Measurements from ENCODE around the gene PCK1. TPM values are rescaled to one million over a fixed set of nuclear protein-coding genes. Genes with fewer than 3 reads are reported as not detected.

PCK1 gene
- total and polyA plus RNA-seq, 2 of the 8 experiments (the other 6 are each of a cell fraction or from before 2014, with no cell fraction given): not detected

DNA sequence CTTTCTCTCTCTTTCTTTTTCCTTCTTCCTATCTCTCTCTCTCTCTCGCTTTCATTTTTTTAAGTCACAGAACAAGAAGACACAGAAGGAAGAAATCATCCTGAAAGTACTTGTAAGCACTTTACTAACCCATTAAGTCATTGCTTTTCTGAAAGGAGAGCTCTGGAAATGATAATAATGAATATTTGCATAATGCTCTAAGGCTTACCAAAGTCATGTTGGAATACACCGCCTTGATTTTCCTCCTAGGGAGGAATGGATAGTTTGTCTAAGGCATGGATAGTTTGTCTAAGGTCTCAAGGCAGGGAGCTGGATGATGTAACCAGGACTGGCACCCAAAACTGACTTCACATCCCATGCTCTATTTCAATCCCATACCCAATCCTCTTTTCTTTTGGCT, 23.1 kb upstream of the PCK1 start:
- Histone ChIP-seq H3K23me2 (ENCODE audit: low read depth, low read length) (peaks cover 2% of the 10 kb centered on the region; the same call in 1 of the 2 replicates), H3K9me3 (ENCODE audit: insufficient read depth in 2 of 2, low read depth in 1 of 2, low read length in 1 of 2) (peaks cover 4 to 10% of the 10 kb centered on the region in 2 experiments; a peak in 1 of 4 replicates), H2BK20ac (ENCODE audit: low read length) (no peak overlapping the region), H3K36me3 (ENCODE audit: control insufficient read depth in 2 of 4, insufficient read depth in 4 of 4, low read length in 3 of 4) (no peaks in the 10 kb centered on the region; a peak in 1 of 8 replicates), H3K18ac (ENCODE audit: extremely low read depth, low read length) (no peak overlapping the region), H4K20me1 (replicated peaks in 1 of 2; ENCODE audit: control insufficient read depth in 1 of 2, insufficient read depth in 2 of 2, low read length in 2 of 2) (no peaks in the 10 kb centered on the region), H2BK120ac (replicated peaks; ENCODE audit: low read depth, low read length) (no peak overlapping the region), H3K27me3 (replicated peaks in 1 of 4; ENCODE audit: control insufficient read depth in 3 of 4, extremely low read depth in 1 of 4, insufficient read depth in 3 of 4, low read length in 3 of 4) (no peaks in the 10 kb centered on the region), H2AK5ac (ENCODE audit: low read depth, low read length) (no peak overlapping the region), H3K79me1 (ENCODE audit: low read depth, low read length) (no peaks in the 10 kb centered on the region), H3K14ac (ENCODE audit: insufficient read length) (no peak overlapping the region), H3K4me3 (ENCODE audit: extremely low read depth in 1 of 4, insufficient read depth in 2 of 4, low read depth in 3 of 4, low read length in 4 of 4) (no peak overlapping the region), H2AFZ (ENCODE audit: low read length) (no peak overlapping the region), H3K9ac (replicated peaks in 1 of 4; ENCODE audit: extremely low read depth in 1 of 4, low read depth in 3 of 4, low read length in 3 of 4) (no peak overlapping the region), H3K79me2 (ENCODE audit: control insufficient read depth in 1 of 2, insufficient read depth in 2 of 2, low read length in 2 of 2) (no peaks in the 10 kb centered on the region), H3K56ac (replicated peaks; ENCODE audit: insufficient read length, low read depth, low read length) (no peak overlapping the region), H4K91ac (replicated peaks; ENCODE audit: insufficient read length, low read length) (no peak overlapping the region), H3K27ac (ENCODE audit: low read depth, low read length) (no peak overlapping the region), H3K4me2 (ENCODE audit: insufficient read depth in 1 of 2, low read depth in 2 of 2, low read length in 2 of 2) (no peak overlapping the region), H2BK12ac (ENCODE audit: low read depth, low read length) (no peak overlapping the region), H4K5ac (ENCODE audit: insufficient read length, low read depth, low read length) (no peak overlapping the region), H2BK15ac (ENCODE audit: low read length) (no peak overlapping the region), H2BK5ac (ENCODE audit: low read depth, low read length) (no peak overlapping the region), H3K23ac (ENCODE audit: insufficient read length) (no peak overlapping the region), H3K4me1 (replicated peaks in 1 of 4; ENCODE audit: control insufficient read depth in 3 of 4, insufficient read depth in 4 of 4, low read length in 3 of 4) (no peaks in the 10 kb centered on the region), H4K8ac (ENCODE audit: extremely low read depth, insufficient read depth, low read length) (no peak overlapping the region), H3K4ac (replicated peaks; ENCODE audit: insufficient read length, low read depth, low read length) (no peak overlapping the region)
- ChIA-PET POLR2A (ENCODE audit: partially characterized antibody) (no interaction called here), CTCF (ENCODE audit: partially characterized antibody) (interaction anchor here (0.7 to 1.6 kb wide), 4 partner anchors 10 to 51 kb away, joined by 3 to 7 read pairs (median 4); no protein-coding TSS in a partner anchor)
- TF ChIP-seq POU5F1 (IDR thresholded peaks at IDR 0.05; ENCODE audit: low read depth, low read length): no peak
- no peak for TF ChIP-seq KDM1A (IDR thresholded peaks at IDR 0.05; ENCODE audit: borderline replicate concordance, low read length)
- no peak for TF ChIP-seq YY1 (IDR thresholded peaks at IDR 0.05; ENCODE audit: low read depth, low read length)
- no peak for TF ChIP-seq GABPA (IDR thresholded peaks at IDR 0.05; ENCODE audit: borderline replicate concordance, insufficient read depth, low read length)
- no peak for TF ChIP-seq NRF1 (IDR thresholded peaks at IDR 0.05; ENCODE audit: low read depth, low read length)
- TF ChIP-seq SP4 (IDR thresholded peaks at IDR 0.05; ENCODE audit: low read length): no peak
- no peak for TF ChIP-seq CEBPB (IDR thresholded peaks at IDR 0.05; ENCODE audit: low read depth, low read length)
- no peak for TF ChIP-seq TAF7 (optimal IDR thresholded peaks at IDR 0.05; ENCODE audit: borderline replicate concordance, low read depth, low read length)
- no peak for FAIRE-seq
- no peak for DNase-seq (ENCODE audit: low read depth in 1 of 2, low spot score in 2 of 2)
- WGBS, 2 experiments (ENCODE audit: extremely low coverage in 1 of 2, insufficient coverage in 1 of 2, insufficient read length in 1 of 2, insufficient replicate concordance in 2 of 2, low coverage in 1 of 2, low lambda C conversion rate in 2 of 2, missing lambda C conversion rate in 1 of 2): 57% methylated on average over 2 of the region's 2 CpGs; no CpG with 5 or more reads in 1 of the 2 experiments

Measured in H1 (cell line).